Activated naive CD8-positive, alpha-beta T cell treated with anti-CD3 and anti-CD28 coated beads for 36 hours (primary cell): Measurements from ENCODE around the gene ZNF606. TPM values are rescaled to one million over a fixed set of nuclear protein-coding genes. Genes with fewer than 3 reads are reported as not detected.

Experiments
- total RNA-seq, 2 experiments: library from RNA; stranded (reverse); gene quantifications; one replicate each; pipeline ENCODE4 v1.2.3, GENCODE V29; 2021

ZNF606 gene
- total RNA-seq, 2 experiments from 2014 or later: 6.9 to 7.0 TPM

Other genes with a start within 250 kb of the ZNF606 start
- gene ZNF586, start 233.1 kb downstream of the ZNF606 start, total RNA-seq: 10 to 100 TPM; 16.1 to 17.9 TPM
- gene ZNF552, start 187.9 kb downstream of the ZNF606 start, total RNA-seq: 1 to 10 TPM; 6.6 to 7.7 TPM
- gene ZNF587B, start 172.5 kb downstream of the ZNF606 start, total RNA-seq: 10 to 100 TPM; 29.3 to 32.6 TPM
- 10 to 100 TPM; 20.6 to 24.3 TPM for gene ZNF587, start 153.0 kb downstream of the ZNF606 start, total RNA-seq
- gene ZNF814, start 113.8 kb downstream of the ZNF606 start, total RNA-seq: 10 to 100 TPM; 40.6 to 45.9 TPM
- gene ZNF417, start 86.2 kb downstream of the ZNF606 start, total RNA-seq: 10 to 100 TPM; 11.9 to 12.9 TPM
- 1 to 10 TPM; 5.4 to 6.5 TPM for gene ZNF418, start 67.4 kb downstream of the ZNF606 start, total RNA-seq
- 10 to 100 TPM; 12.9 to 13.8 TPM for gene ZNF256, start 55.1 kb downstream of the ZNF606 start, total RNA-seq
- not detected for gene C19orf18, start 28.3 kb downstream of the ZNF606 start, total RNA-seq
- gene ZSCAN1, start 31.2 kb upstream of the ZNF606 start, total RNA-seq: not detected
- gene ZNF135, start 56.5 kb upstream of the ZNF606 start, total RNA-seq: 1 to 10 TPM; 2.4 to 2.5 TPM
- 10 to 100 TPM; 21.5 to 23.9 TPM for gene ZSCAN18, start 95.4 kb upstream of the ZNF606 start, total RNA-seq
- 1 to 10 TPM; 6.8 to 8.1 TPM for gene ZNF329, start 148.0 kb upstream of the ZNF606 start, total RNA-seq
- 10 to 100 TPM; 27.0 to 30.5 TPM for gene ZNF274, start 180.2 kb upstream of the ZNF606 start, total RNA-seq
- gene ZNF544, start 226.1 kb upstream of the ZNF606 start, total RNA-seq: 10 to 100 TPM; 46.0 to 51.6 TPM